ENCODE measurements around the gene TAS2R30. TPM values are rescaled to one million over a fixed set of nuclear protein-coding genes. Genes with fewer than 3 reads are reported as not detected.

The TAS2R30 gene, protein sequence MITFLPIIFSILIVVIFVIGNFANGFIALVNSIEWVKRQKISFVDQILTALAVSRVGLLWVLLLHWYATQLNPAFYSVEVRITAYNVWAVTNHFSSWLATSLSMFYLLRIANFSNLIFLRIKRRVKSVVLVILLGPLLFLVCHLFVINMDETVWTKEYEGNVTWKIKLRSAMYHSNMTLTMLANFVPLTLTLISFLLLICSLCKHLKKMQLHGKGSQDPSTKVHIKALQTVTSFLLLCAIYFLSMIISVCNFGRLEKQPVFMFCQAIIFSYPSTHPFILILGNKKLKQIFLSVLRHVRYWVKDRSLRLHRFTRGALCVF
- 4.4 and 6.6 TPM in 2 replicates for total RNA-seq

DNA sequence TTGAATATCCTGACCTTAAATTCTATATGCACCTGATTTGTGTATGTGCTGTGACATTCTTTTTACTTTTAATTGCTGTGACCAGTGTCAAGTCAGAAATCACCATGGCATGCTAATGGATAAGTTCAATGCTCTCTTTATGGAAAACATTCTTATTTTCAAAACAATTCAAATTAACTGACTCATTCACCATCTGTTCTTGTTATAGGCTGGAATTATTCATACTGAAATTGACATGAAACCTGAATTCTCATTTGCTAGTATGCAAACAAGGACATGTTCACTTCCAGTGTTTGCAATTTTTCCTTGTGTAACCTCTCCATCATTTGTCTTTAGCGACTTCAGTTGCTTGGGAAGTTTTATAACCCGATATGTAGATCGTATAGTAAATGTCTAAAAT, at the start of gene TAS2R30:
Gene TAS2R30 (minus strand): TSS at position 340 of the 400 bp plus-strand sequence. CDS start 400 bp downstream, outside the sequence.

DNA sequence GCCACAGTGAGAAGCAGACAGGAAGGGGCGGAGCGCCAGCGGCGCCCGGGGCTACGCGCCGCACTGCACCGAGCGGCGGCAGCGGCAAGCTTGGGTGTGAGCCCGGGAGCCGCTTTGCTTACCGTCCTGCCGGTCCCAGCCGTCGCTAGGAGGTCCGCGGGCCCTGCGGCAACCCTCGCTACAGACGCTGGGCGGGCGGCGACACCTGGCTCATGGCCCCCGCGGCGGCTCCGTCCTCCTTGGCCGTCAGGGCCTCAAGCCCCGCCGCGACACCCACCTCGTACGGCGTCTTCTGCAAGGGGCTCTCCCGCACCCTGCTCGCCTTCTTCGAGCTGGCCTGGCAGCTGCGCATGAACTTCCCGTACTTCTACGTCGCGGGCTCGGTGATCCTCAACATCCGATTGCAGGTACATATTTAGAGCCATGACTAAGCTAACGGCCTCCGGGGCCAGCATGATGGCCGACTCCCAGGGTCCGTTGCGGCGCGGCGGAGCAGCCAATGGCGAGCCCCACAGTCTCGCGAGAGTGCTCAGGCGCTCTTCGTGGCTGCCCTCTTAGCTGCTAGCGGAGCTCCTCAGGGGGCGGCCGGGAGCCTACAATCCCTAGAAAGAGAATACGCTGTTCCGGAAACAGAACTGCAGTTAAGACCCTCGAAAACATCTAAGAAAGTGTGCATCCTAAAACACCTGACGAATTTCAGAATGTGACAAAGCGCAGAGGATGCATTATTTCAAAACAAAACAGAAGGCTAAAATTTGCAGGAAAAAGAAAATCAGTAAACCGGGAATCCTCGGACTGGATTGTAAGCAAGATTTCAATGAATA, 36.9 kb upstream of the TAS2R30 start, which contains the start of gene SMIM10L1:
Gene SMIM10L1 (plus strand): TSS at position 50 of the 824 bp plus-strand sequence. CDS start 163 bp downstream, at position 213.

DNA sequence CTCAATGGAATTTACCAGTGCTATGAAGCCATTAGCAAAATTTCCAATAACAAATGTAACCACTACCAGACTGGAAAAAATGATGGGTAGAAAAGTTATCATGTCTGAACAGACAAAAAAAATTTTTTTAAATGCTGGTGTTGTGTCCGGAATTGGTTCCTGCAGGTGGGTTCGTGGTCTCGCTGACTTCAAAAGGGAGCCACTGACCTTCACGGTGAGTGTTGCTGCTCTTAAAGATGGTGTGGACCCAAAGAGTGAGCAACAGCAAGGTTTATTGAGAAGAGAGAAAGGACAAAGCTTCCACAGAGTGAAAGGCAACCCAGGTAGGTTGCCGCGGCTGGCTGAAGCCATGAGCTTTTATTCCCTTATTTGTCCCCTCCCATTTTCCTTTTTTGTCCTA, 42.3 kb downstream of the TAS2R30 start, which contains the start of gene TAS2R43:
Gene TAS2R43 (minus strand): TSS at position 186 of the 400 bp plus-strand sequence. CDS start 84 bp downstream, at position 102.

Small RNA genes within 50 kb of the gene (small RNA-seq; reads per million reads assigned to genes)
- gene AC018630.1: not detected

Other genes with a start within 250 kb of the TAS2R30 start
- 1.8 and 2.2 TPM in 2 replicates for gene TAS2R13, start 225.1 kb downstream of the TAS2R30 start, total RNA-seq
- gene PRH2, start 205.4 kb downstream of the TAS2R30 start, total RNA-seq: not detected in 2 replicates
- 3.7 and 4.1 TPM in 2 replicates for gene TAS2R14, start 195.4 kb downstream of the TAS2R30 start, total RNA-seq
- 2.6 and 3.7 TPM in 2 replicates for gene TAS2R50, start 147.7 kb downstream of the TAS2R30 start, total RNA-seq
- 2.6 and 4.3 TPM in 2 replicates for gene TAS2R20, start 136.3 kb downstream of the TAS2R30 start, total RNA-seq
- 3.3 and 5.5 TPM in 2 replicates for gene TAS2R19, start 112.0 kb downstream of the TAS2R30 start, total RNA-seq
- gene TAS2R31, start 103.2 kb downstream of the TAS2R30 start, total RNA-seq: 4.8 and 6.8 TPM in 2 replicates
- gene TAS2R46, start 72.3 kb downstream of the TAS2R30 start, total RNA-seq: 2.2 TPM in 2 replicates
- gene TAS2R43, start 42.3 kb downstream of the TAS2R30 start, total RNA-seq: 1.1 and 3.9 TPM in 2 replicates
- 4.0 and 5.7 TPM in 2 replicates for gene SMIM10L1, start 36.5 kb upstream of the TAS2R30 start, total RNA-seq
- gene TAS2R42, start 52.3 kb upstream of the TAS2R30 start, total RNA-seq: not detected in 2 replicates
- not detected in 2 replicates for gene PRB3, start 135.1 kb upstream of the TAS2R30 start, total RNA-seq
- gene PRB4, start 175.8 kb upstream of the TAS2R30 start, total RNA-seq: not detected in 2 replicates

Data from subcutaneous preadipocyte (primary cell).